ENCODE data around the gene MTSS2.
A peak's percentile ranks its signal among the peaks of the same experiment; 100 is the strongest.
"Not testable (repeated sequence)": the region's sequence is repeated elsewhere in the genome, so short reads cannot be mapped to it uniquely, and the experiment has no call there.

Gene MTSS2

DNA sequence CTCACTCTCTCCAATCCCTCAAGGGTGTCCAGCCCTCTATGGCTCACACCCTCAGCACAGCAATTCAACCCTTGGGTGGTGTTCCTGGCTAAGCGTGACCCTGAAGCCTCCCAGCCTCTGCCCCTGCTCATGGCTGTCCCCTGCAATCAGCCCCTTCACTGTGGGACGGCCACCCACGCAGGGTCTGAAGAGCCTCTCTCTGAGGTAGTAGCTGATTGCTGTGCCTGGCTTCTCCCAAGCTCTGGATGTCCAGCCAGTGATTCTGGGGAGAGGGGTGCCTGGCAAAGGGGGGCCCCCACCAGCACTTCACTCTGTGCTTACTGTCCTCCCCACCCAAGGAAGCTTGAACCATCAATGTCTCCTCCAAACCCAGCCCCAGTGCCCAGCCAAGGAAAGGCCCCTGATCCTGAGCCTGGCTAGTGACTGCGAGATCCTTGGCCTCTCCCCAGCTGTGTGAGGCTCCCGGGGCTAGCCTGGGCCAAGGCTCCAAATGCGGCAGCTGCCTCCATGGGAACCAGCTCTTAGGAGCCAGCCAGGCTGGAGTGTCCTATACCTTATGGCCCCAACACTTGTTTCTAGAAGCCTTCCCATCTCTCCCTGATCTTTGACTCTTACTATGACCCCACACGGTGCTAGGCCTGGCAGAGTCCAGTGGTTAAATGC lies 9.9 kb downstream of the MTSS2 start:
- FAIRE-seq (no peak), DNase-seq (ENCODE audit: low spot score) (no peak)

GRCh38 chr16:70674221-70675014 lies 11.4 kb downstream of the MTSS2 start:
- DNase-seq (ENCODE audit: low spot score) (no peak), FAIRE-seq (no peak)

DNA sequence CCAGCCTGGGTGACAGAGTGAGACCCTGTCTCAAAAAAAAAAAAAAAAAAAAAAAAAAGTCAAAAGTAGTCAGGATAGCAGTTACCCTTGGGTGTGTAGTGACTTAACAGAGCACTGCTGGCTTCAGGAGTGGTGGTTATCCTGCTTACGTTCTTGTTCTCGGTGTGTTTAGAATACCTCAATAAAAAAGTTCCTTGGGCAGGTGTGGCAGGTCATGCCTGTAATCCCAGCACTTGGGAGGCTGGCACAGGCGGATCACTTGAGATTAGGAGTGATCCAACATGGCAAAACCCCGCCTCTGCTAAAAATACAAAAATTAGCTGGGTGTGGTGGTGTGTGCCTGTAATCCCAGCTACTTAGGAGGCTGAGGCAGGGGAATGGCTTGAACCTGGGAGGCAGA lies 14.9 kb downstream of the MTSS2 start:
- FAIRE-seq; DNase-seq (ENCODE audit: low spot score): not testable (repeated sequence)

DNA sequence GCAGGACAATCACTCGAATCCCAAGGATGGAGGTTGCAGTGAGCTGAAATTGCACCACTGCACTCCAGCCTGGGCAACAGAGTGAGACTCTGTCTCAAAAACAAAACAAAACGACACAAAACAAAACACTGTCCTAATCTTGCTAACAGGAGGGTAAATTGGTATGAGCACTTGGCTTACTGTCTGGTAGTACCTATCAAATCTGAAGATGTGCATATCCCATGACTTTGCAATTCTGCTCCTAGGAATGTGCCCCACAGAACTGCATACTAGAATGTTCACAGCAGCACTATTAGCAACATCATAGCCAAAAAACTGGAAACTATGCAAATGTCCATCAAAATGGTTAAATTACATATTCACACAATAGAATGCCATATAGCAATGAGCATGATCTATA lies 15.7 kb downstream of the MTSS2 start:
- peak; percentile 55 for FAIRE-seq
- no peak for DNase-seq (ENCODE audit: low spot score)

- no peak for DNase-seq (ENCODE audit: low spot score)
- no peak for FAIRE-seq
Measured at GRCh38 chr16:70665806-70666735, 19.8 kb downstream of the MTSS2 start.

- DNase-seq (ENCODE audit: low spot score) (no peak), FAIRE-seq (no peak)
Measured at GRCh38 chr16:70665113-70665694, 20.6 kb downstream of the MTSS2 start.

- DNase-seq (ENCODE audit: low spot score) = no peak
- FAIRE-seq = no peak
Measured at GRCh38 chr16:70664325-70665112, 21.3 kb downstream of the MTSS2 start.

- no peak for FAIRE-seq
- no peak for DNase-seq (ENCODE audit: low spot score)
Measured at GRCh38 chr16:70663524-70664324, 22.1 kb downstream of the MTSS2 start.

DNA sequence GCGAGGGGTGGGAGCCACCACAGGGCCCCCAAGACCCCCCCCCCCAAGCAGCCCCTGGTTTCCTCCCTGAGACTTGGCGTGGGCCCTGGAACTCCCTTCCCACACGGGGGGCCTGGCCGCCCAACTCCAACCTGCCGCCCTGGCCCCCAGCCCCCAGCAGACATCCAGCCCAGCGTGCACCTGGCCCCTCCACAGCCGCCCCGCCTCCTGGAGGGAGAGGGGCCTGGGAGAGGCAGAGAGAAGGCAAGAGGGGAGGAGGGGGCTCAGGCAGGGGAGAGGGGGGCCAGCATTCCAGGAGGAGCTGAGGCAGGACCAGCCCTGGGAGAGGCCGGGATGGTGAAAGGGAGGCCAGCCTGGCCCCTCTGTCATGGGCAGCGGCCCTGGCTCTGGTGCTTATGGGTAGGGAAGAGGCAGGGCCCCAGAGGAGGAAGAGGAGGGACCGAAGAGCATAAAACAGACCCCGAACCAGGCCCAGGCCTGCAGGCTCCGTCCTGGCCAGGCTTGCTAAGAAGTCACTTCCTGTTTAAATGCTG lies 22.8 kb downstream of the MTSS2 start:
- DNase-seq (ENCODE audit: low spot score) (no peak), FAIRE-seq (no peak)

DNA sequence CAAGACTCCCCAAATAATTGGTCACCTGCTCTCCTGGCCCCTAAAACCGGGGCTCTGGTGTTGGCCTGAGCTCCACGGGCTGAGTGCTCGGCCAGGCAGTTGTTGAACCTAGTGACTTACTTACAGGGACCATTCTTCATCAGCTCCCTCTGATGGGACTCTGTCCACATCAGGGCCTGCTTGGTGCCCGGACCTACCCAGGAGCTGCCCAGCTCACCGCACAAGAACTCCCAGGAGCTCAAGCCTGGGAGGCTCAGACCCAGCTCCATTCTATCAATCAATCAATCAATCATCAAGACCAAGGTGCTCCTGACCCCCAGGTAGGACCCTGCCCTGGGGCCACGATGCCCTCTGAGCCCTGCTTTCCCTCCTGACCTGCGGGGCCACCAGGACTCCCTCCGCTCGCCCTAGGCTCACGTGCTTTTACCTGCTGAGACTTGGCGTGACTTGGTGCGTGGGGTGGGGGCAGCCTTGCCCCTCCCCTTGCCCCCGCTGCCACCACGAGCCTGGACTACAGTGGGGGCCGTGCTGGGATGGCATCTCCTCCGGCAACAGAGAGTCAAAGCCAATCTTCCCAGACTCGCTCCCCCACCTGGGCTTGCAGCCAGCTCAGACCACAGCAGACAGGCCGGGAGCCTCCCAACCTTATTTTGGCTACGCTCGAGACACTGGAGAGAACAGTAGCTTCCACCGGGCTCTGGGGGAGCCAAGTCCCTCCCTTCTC lies 23.8 kb downstream of the MTSS2 start:
- DNase-seq (ENCODE audit: low spot score) = no peak
- no peak for FAIRE-seq

- DNase-seq (ENCODE audit: low spot score) (no peak), FAIRE-seq (no peak)
Measured at GRCh38 chr16:70661534-70661917, 24.3 kb downstream of the MTSS2 start.

GRCh38 chr16:70660672-70661350 lies 25.0 kb downstream of the MTSS2 start:
- FAIRE-seq = peak; percentile 42
- DNase-seq (ENCODE audit: low spot score) = no peak

DNA sequence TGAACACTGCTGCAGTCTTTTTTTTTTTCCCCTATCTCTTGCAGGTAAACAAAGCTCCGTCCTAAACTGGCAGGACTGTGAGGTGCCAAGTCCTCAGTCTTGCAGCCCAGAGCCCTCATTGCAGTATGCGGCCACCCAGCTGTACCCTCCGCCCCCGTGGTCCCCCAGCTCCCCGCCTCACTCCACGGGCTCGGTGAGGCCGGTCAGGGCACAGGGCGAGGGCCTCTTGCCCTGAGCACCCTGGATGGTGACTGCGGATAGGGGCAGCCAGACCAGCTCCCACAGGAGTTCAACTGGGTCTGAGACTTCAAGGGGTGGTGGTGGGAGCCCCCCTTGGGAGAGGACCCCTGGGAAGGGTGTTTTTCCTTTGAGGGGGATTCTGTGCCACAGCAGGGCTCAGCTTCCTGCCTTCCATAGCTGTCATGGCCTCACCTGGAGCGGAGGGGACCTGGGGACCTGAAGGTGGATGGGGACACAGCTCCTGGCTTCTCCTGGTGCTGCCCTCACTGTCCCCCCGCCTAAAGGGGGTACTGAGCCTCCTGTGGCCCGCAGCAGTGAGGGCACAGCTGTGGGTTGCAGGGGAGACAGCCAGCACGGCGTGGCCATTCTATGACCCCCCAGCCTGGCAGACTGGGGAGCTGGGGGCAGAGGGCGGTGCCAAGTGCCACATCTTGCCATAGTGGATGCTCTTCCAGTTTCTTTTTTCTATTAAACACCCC lies 25.7 kb downstream of the MTSS2 start:
- FAIRE-seq (no peak), DNase-seq (ENCODE audit: low spot score) (no peak)

GRCh38 chr16:70659546-70659945 lies 26.3 kb downstream of the MTSS2 start:
- no peak for FAIRE-seq
- DNase-seq (ENCODE audit: low spot score) = no peak

DNA sequence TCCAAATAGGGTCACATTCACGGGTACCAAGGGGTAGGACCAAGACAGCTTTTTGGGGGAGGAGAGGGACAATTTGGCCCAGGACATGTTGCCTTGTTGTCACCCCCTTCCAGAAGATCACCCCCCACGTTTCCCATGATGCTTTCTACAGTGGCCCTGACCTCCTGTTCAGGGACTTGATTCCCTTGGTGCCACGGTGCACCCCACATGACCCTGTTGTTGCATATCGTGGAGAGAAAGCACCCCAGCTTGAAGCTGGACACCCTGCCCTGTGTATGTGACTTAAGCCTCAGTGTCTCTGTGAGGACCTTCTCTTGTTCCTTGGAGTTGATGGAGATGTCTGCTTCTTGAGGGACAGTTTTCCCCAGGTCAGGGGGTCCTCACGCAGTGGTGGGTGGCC lies 26.9 kb downstream of the MTSS2 start:
- FAIRE-seq (no peak), DNase-seq (ENCODE audit: low spot score) (no peak)

DNA sequence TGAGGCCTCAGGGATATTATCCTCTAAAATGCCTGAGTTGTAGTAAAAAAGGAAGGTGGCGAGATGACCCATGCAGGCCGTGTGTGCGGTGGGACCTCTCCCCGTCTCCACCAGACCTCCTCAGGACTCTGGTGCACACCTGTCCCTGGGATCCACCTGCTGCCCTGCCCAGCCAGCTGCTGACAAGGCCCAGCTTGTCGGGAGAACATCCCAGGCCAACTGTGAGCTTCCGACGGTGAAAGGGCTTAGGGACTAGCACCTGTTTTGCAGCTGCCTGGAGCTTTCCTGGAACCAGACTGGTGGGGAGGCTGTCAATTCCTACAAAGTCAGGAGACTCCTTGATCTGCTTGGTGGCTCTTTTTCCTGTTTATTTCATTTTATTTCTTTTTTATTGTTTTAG lies 27.9 kb downstream of the MTSS2 start:
- no peak for FAIRE-seq
- DNase-seq (ENCODE audit: low spot score) = no peak

DNA sequence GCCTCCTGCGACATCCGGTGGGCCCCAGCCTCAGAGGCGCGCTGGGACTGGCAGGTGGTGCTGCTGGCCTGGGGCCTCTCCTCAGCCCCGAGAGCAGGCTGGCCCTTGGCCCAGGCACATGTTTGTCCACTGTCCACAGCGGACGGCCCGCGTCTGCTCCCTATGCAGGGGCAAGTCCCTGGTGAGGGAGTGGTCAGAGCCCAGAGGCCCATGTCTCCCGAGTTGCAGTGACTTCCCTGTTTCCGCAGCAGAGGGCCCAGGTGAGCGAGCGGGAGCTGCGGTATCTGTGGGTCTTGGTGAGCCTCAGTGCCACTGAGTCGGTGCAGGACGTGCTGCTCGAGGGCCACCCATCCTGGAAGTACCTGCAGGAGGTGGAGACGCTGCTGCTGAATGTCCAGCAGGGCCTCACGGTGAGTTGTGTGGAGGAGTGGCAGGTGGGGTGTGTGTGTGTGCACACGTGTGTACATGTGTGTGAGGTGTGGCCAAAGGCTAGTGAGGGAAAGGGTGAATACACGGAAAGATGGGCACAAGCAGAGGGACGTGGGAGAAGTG lies 29.1 kb downstream of the MTSS2 start:
- no peak for DNase-seq (ENCODE audit: low spot score)

More for the DNA sequence above, 29.1 kb downstream of the MTSS2 start:
- FAIRE-seq = no peak

Measured in urothelium cell line (cell line).